Psoas muscle (tissue), 8 donors: ENCODE results near the gene ATAD2B. TPM values are rescaled to one million over a fixed set of nuclear protein-coding genes. Genes with fewer than 3 reads are reported as not detected.

Experiments
- ATAC-seq, 4 donors: fragments of 200-7000 bp; cut with Tn5 transposase; one replicate each; pipeline ENCODE4 v1.9.1; 2020; ENCODE audit warnings: moderate library complexity in 3 of 4, mild to moderate bottlenecking in 2 of 4
- DNase-seq, 2 donors: peaks; one replicate each; pipeline ENCODE4 v3.0.0-alpha.2; 2020
- H3K27ac ChIP-seq: fragments of 200-600 bp; one replicate; pipeline ENCODE4 v1.8.0; 2022
- H3K27me3 ChIP-seq, 3 donors: fragments of 200-600 bp in 1 of 3; one replicate each; pipeline versions ENCODE4 v1.6.1 to v1.8.0; 2013 to 2022; ENCODE audit warnings: low read length in 2 of 3, mild to moderate bottlenecking in 2 of 3, moderate library complexity in 1 of 3; ENCODE audit not compliant: insufficient read depth in 3 of 3
- H3K36me3 ChIP-seq, 2 donors: fragments of 200-600 bp in 1 of 2; one replicate each; pipeline versions ENCODE4 v1.6.1 to v1.8.0; 2013 to 2022; ENCODE audit warnings: low read depth in 1 of 2, mild to moderate bottlenecking in 1 of 2, moderate library complexity in 1 of 2; ENCODE audit not compliant: insufficient read depth in 1 of 2
- H3K4me1 ChIP-seq: fragments of 200-600 bp; one replicate; pipeline ENCODE4 v1.8.0; 2022
- H3K4me3 ChIP-seq: fragments of 200-600 bp; one replicate; pipeline ENCODE4 v1.8.0; 2022; ENCODE audit warnings: mild to moderate bottlenecking
- H3K9me3 ChIP-seq: fragments of 200-600 bp; one replicate; pipeline ENCODE4 v1.8.0; 2022
- CTCF ChIP-seq: fragments of 200-600 bp; IDR thresholded peaks from one replicate; pipeline ENCODE4 v1.8.0; 2022; ENCODE audit warnings: antibody characterized with exemption
- whole genome bisulfite sequencing, 3 donors: extraction: QIAGEN DNeasy Blood & Tissue Kit; methylation state at CpG; one replicate each; pipeline versions ENCODE4 v1.1.6 to v1.1.7; 2013; 5-methylcytosine and 5-hydroxymethylcytosine counted together
- intact Hi-C, 2 donors: fragments of 100-400 bp; cut with DNase I; formaldehyde crosslinking; loops; one replicate each; pipeline versions ENCODE4 v1.11.0 to v1.14.2; 2022
- polyA plus RNA-seq, 3 donors: library from polyadenylated mRNA; stranded (reverse); fragments of 200-250 nt; gene quantifications; one replicate each; pipeline ENCODE4 v1.2.3, GENCODE V29; 2013
- total RNA-seq, 4 donors: library from RNA; stranded (reverse); fragmentation: NEBNext Ultra II Directional in 2 of 4; extraction: Animal tissue kit (Norgen Biotek cat#: 25700) in 2 of 4; gene quantifications; one replicate each; pipeline versions ENCODE4 v1.2.1 to v1.2.4, GENCODE V29; 2021 to 2023
- donor health status: healthy with polysubstance abuse.
- donor health status: DM: no; HTN: no; CAD: no; lungs with moderate emphysema.
- donor health status: Bipolar disorder and iron deficiency.
- donor health status: healthy.
- donor health status: DM: yes; HTN: yes; CAD: no.
- donor health status: DM: no; HTN: no; CAD: no.
- donor health status: DM: no; HTN: no; CAD: no.
- donor health status: DM: yes; HTN: yes; CAD: no.

Gene ATAD2B
- total and polyA plus RNA-seq, 7 donors = 2.6 to 12.5 (median 7.7) TPM

- H3K27me3 ChIP-seq = no peaks in the 10 kb centered on the region
- no peak overlapping the region for H3K4me3 ChIP-seq
- H3K4me1 ChIP-seq = peaks cover 25% of the 10 kb centered on the region
- intact Hi-C loops = no loop called here
- TF ChIP-seq CTCF = no peak
- DNase-seq (no peak), ATAC-seq (no peak)
- no peak overlapping the region for H3K27ac ChIP-seq
- no peaks in the 10 kb centered on the region for H3K9me3 ChIP-seq
- 89 to 94% (median 92%) methylated on average over 2 of the region's 2 CpGs for WGBS, 3 donors
- H3K36me3 ChIP-seq = no peaks in the 10 kb centered on the region
These were observed 23.9 kb downstream of the ATAD2B start for GRCh38 chr2:23903034-23903433.

GRCh38 chr2:23901966-23902846, 24.7 kb downstream of the ATAD2B start:
- intact Hi-C loops = no loop called here
- Histone ChIP-seq H3K4me1 (peaks cover 25% of the 10 kb centered on the region), H3K27me3 (no peaks in the 10 kb centered on the region), H3K27ac (no peak overlapping the region), H3K36me3 (no peaks in the 10 kb centered on the region), H3K4me3 (no peak overlapping the region), H3K9me3 (no peaks in the 10 kb centered on the region)
- TF ChIP-seq CTCF = no peak
- ATAC-seq (peak in 3 of 4 donors; percentile 55 to 71 (median 70)), DNase-seq (no peak)
- 70 to 82% (median 73%) methylated on average over 6 of the region's 6 CpGs for WGBS, 3 donors

- Histone ChIP-seq H3K27ac (no peak overlapping the region), H3K4me1 (peaks cover 25% of the 10 kb centered on the region), H3K4me3 (no peak overlapping the region), H3K27me3 (no peaks in the 10 kb centered on the region), H3K36me3 (no peaks in the 10 kb centered on the region), H3K9me3 (no peaks in the 10 kb centered on the region)
- ATAC-seq = peak; percentile 37 to 72 (median 69)
- TF ChIP-seq CTCF = no peak
- intact Hi-C loops = no loop called here
- WGBS, 3 donors = 61 to 75% (median 72%) methylated on average over 9 of the region's 9 CpGs
- DNase-seq = no peak
These were observed 26.2 kb downstream of the ATAD2B start for GRCh38 chr2:23900541-23901322.

- Histone ChIP-seq H3K4me1 (peaks cover 25% of the 10 kb centered on the region), H3K4me3 (no peak overlapping the region), H3K9me3 (no peaks in the 10 kb centered on the region), H3K27ac (no peak overlapping the region), H3K27me3 (no peaks in the 10 kb centered on the region), H3K36me3 (no peaks in the 10 kb centered on the region)
- DNase-seq (no peak), ATAC-seq (no peak)
- no peak for TF ChIP-seq CTCF
- WGBS, 3 donors = 95 to 99% (median 97%) methylated on average over 8 of the region's 8 CpGs
- intact Hi-C loops = no loop called here
These were observed 26.8 kb downstream of the ATAD2B start for GRCh38 chr2:23900133-23900532.
